Fibroblast of the aortic adventitia (primary cell): Measurements from ENCODE around the gene RPRD1A. TPM values are rescaled to one million over a fixed set of nuclear protein-coding genes. Genes with fewer than 3 reads are reported as not detected.
A peak's percentile ranks its signal among the peaks of the same experiment; 100 is the strongest.
"Not testable (repeated sequence)": the region's sequence is repeated elsewhere in the genome, so short reads cannot be mapped to it uniquely, and the experiment has no call there.

Experiments used
- DNase-seq: peaks from one replicate; pipeline ENCODE4 v3.0.0-alpha.2; 2010; ENCODE audit warnings: low read depth
- H3K4me3 ChIP-seq: 2 replicates; pipeline ENCODE4 v1.5.1; 2011; ENCODE audit warnings: low read depth, mild to moderate bottlenecking, control low read depth, low read length, moderate library complexity
- total RNA-seq: library from RNA; depleted of rRNA; stranded (reverse); fragments of >200 nt; gene quantifications from 2 replicates; pipeline ENCODE4 v1.2.3, GENCODE V29; 2012; ENCODE audit warnings: low replicate concordance
- TF ChIP-seq, protein P1 (sequence below): IDR thresholded peaks from 2 replicates; pipeline ENCODE4 v1.5.1; 2011; ENCODE audit warnings: mild to moderate bottlenecking, low read length, control low read depth, inconsistent platforms; ENCODE audit not compliant: insufficient read depth

The RPRD1A gene
- total RNA-seq, 1 donor: 47.4 TPM

DNA sequence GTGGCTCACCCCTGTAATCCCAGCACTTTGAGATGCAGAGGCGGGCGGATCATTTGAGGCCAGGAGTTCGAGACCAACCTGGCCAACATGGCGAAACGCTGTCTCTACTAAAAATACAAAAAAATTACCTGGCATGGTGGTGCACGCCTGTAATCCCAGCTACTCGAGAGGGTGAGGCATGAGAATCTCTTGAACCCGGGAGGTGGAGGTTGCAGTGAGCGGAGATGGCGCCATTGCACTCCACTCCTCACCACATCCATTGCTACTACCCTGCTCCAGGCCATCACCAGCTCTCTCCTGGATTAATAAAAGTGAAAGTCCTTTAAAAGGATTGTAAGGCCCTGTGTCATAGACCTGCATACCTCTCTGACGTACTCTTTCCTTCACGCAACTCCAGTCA, 93.7 kb downstream of the RPRD1A start:
- DNase-seq: no peak
- TF ChIP-seq, protein P1, sequence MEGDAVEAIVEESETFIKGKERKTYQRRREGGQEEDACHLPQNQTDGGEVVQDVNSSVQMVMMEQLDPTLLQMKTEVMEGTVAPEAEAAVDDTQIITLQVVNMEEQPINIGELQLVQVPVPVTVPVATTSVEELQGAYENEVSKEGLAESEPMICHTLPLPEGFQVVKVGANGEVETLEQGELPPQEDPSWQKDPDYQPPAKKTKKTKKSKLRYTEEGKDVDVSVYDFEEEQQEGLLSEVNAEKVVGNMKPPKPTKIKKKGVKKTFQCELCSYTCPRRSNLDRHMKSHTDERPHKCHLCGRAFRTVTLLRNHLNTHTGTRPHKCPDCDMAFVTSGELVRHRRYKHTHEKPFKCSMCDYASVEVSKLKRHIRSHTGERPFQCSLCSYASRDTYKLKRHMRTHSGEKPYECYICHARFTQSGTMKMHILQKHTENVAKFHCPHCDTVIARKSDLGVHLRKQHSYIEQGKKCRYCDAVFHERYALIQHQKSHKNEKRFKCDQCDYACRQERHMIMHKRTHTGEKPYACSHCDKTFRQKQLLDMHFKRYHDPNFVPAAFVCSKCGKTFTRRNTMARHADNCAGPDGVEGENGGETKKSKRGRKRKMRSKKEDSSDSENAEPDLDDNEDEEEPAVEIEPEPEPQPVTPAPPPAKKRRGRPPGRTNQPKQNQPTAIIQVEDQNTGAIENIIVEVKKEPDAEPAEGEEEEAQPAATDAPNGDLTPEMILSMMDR: no peak
- H3K4me3 ChIP-seq: peak overlapping the region; percentile 94

DNA sequence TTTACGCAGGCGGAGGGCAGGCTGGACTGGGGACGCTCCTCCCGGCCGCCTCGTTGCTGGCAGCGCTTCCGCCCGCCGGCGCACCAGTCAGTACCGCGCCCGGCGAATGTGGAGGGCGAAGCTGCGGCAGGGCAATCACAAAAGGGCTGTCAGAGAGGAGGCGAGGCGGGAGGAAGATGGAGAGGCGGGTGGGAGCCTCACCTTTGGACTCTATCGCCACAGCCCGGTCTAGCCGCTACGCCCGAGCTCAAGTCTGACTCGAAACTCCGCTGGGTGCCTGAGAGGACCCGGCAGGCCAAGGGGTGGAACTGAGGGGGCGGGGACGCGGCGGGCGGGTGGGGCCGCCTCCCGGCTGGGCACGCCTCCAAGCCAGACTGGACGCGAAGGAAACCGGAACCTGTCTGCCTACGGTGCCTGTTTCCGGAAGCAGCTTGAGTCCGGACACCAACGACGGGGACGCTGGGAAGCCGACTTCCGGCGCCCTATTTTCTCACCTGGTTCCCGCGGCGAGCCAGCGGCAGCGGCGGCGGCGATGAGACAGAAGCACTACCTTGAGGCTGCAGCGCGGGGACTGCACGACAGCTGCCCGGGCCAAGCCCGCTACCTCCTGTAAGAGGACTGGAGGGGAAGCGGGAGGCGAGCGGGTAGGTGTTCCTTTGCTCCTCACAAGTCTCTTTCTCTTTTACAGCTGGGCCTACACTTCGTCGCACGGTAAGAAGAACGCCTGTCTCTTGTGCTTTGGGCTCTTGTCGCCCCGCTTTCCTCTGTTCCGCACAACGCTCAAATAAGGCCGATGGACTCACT, 95.0 kb downstream of the RPRD1A start, which contains the start of gene RMP24:
RMP24 (plus strand) TSS at position 483 of the 804 bp plus-strand sequence.
- peak within 1 kb of the TSS; percentile 94 for H3K4me3 ChIP-seq
- TF ChIP-seq, protein P1: no peak
- DNase-seq: peak; percentile 96

DNA sequence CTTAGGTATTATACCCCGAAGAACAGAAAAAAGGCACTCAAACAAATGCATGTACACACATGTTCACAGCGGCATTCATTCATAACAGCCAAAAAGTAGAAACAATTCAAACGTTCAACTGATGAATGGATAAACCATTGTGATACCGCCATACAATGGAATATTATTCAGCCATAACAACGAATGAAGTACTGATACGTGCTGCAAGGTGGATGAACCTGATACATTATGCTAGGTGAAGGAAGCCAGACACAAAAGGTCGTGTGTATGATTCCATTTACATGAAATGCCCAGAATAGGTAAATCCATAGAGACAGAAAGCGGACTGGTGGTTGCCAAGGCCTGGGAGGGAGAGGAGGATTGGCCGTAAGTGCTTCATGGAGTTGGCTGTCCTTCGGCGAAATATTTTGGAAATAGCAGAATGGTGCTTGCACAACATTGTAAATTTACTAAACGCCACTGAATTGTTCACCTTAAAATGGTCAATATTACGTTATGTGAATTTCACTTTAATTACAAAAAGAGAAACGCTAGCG, 95.6 kb downstream of the RPRD1A start:
- TF ChIP-seq, protein P1: no peak
- peak overlapping the region; percentile 94 for H3K4me3 ChIP-seq
- DNase-seq: no peak

DNA sequence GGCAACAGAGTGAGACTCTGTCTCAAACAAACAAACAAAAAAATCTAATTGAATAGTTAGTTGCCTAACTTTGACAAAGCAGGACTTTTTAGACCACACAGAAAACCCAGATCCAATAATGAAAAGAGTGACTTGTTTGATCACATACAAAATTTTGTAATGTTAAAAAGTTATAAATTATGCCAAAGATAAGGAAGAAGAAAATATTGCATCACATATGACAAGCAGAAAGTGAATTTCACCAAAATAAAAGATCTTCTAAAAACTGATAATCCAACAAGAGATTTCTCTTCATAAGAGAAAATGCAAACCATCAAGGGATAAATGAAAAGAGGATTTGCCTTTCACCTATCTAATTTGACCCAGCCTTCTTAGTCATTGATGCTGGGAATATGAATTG, 97.7 kb downstream of the RPRD1A start:
- DNase-seq: no peak
- TF ChIP-seq, protein P1: no peak
- no peak overlapping the region for H3K4me3 ChIP-seq

DNA sequence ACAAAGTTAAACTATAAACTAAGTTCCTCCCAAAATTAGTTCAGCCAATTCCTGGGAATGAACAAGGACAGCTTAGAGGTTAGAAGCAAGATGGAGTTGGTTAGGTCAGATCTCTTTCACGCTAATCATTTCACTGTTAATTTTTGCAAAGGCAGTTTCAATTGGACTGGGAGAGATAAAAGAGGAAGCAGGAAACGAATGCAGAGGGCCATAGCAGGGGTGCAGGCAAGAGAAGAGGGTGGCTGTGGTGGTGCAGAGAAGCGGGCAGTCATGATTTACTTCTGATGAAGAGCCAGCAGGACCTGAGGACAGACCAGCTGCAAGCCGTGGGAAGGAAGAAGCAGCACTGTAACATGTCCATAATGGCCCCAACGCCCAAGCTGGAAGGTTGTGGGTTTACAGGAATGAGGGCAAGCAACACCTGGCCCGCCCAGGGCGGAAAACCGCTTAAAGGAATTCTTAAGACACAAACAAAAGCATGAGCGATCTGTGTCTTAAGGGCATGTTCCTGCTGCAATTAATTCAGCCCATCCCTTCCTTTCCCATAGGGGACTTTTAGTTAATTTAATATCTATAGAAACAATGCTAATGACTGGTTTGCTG, 99.0 kb downstream of the RPRD1A start:
- TF ChIP-seq, protein P1: no peak
- no peak for DNase-seq
- no peak overlapping the region for H3K4me3 ChIP-seq

DNA sequence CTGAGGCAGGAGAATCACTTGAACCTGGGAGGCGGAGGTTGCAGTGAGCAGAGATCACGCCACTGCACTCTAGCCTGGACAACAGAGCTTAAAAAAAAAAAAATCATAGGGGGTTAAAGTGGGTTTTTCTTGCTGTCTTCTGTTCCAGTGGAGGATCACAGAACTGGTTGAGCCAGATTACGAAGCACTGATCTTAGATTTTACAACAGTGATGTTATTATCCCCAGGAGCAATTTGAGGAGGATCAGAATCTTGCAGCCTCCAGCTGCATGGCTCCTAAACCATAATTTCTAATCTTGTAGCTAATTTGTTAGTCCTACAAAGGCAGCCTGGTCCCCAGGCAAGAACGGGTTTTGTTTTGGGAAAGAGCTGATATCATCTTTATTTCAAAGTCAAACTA, 99.5 kb downstream of the RPRD1A start:
- DNase-seq, H3K4me3 ChIP-seq: not testable (repeated sequence)

DNA sequence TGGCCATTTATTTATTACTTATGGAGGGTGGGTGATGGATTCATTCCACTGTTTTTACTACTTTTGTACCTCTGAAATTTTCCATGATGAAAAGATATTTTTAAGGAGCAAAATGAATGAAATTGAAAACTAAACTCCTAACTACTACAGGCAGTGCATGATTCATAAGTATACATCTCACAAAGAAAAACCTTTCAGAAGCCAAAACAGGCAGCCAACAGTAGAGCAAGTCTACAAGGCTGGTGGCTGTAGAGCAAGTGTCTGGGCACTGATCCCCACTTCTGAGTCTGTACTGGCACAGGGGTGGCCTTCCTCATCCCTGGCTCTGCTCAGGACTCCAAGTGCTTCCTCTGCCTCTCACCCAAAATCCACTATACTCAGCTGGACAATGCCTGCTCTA, 103.0 kb downstream of the RPRD1A start:
- H3K4me3 ChIP-seq: no peak overlapping the region
- TF ChIP-seq, protein P1: no peak
- no peak for DNase-seq
